ENCODE results near the gene IFT27.

IFT27 gene

DNA sequence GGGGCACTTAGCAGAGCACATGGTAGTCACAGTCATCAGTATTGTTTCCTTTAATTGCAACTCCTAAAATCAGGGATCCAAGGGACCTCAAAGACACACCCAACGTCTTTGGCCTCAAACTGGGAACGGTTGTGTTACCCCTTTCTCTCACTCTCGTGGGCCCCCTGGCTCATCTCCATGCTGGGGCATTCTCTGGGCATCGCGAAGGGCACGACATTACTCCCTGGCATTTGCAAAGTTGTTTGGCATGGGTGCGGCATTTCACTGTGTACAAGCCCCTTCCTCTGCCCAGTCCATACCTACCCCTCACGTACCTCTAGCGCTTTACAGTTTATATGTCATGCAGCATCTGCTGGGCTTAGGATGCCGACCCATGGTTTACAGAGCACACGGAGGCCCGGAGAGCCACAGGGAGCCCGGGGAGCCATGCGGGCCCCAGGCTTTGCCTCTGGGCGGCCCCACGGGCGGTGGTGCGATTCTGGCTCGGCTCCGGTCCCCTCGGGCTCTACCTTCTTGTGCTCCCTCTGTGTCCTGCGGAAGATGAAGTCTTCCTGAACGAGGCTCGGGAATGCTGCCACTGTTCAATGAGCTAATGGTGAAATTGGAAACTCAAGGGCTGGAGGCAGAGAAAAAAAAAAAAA is 50.4 kb downstream of the IFT27 start:
- POLR2A ChIA-PET, result no interaction called here
- DNase-seq (ENCODE audit: extremely low spot score), result no peak

DNA sequence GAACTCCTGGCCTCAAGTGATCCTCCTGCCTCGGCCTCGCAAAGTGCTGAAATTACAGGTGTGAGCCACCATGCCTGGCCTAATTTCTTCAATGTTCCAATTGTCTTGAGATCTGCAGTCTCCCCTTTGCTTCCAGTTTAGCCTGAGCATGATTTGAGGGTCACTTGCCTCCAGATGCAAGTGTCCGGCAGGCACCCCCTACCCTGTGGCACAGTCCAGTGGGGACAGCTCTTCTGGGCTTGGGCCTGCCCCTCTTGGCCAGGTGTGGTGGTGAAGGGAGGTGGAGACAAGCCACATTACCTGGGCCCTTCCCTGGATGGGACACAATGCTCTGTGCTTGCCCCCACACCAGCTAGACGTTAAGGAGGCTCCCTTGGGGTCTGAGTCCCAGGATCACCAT is 51.1 kb downstream of the IFT27 start:
- POLR2A ChIA-PET, result no interaction called here
- no peak for TF ChIP-seq CTCF (IDR thresholded peaks at IDR 0.05; ENCODE audit: control extremely low read depth, extremely low read depth, low read depth, missing control alignments)
- no peak for DNase-seq (ENCODE audit: extremely low spot score)
- CTCF ChIA-PET, result interaction anchor here (1.7 kb wide), 1 partner anchor 30 kb away, joined by 3 read pairs; no protein-coding TSS in a partner anchor

More for the DNA sequence above, 50.4 kb downstream of the IFT27 start:
- TF ChIP-seq CTCF (IDR thresholded peaks at IDR 0.05; ENCODE audit: control extremely low read depth, extremely low read depth, low read depth, missing control alignments), result no peak
- CTCF ChIA-PET, result interaction anchor here (1.2 to 2.2 kb wide), 2 partner anchors 9 to 33 kb away, joined by 3 to 6 read pairs; no protein-coding TSS in a partner anchor

GRCh38 chr22:36722055-36722454 is 53.9 kb downstream of the IFT27 start:
- ChIA-PET POLR2A (no interaction called here), CTCF (interaction anchor here (1.2 to 1.6 kb wide), 2 partner anchors 9 to 13 kb away, joined by 3 to 4 read pairs; no protein-coding TSS in a partner anchor)
- DNase-seq (ENCODE audit: extremely low spot score), result no peak
- no peak for TF ChIP-seq CTCF (IDR thresholded peaks at IDR 0.05; ENCODE audit: control extremely low read depth, extremely low read depth, low read depth, missing control alignments)

DNA sequence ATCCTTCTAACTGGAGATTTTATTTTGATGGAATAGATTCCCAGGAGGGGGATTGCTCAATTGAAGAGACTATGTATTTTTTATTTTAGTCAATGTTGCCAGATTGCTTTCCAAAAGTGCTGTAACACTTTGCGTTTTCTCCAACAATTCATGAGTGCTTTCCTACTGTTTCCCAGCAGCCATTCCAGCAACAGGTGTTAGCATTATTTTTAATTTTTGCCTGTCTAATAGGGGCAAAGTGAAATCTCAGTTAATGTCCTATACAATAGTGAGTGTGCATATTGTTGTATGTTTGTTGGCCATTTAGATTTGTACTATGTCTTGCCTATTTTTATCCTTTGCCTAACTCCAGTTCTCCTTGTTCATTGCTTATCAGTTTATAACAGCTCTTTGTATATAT is 60.3 kb downstream of the IFT27 start:
- ChIA-PET POLR2A (no interaction called here), CTCF (interaction anchor here (1.5 kb wide), 1 partner anchor 10 kb away, joined by 3 read pairs; no protein-coding TSS in a partner anchor)
- DNase-seq (ENCODE audit: extremely low spot score), result no peak
- no peak for TF ChIP-seq CTCF (IDR thresholded peaks at IDR 0.05; ENCODE audit: control extremely low read depth, extremely low read depth, low read depth, missing control alignments)

DNA sequence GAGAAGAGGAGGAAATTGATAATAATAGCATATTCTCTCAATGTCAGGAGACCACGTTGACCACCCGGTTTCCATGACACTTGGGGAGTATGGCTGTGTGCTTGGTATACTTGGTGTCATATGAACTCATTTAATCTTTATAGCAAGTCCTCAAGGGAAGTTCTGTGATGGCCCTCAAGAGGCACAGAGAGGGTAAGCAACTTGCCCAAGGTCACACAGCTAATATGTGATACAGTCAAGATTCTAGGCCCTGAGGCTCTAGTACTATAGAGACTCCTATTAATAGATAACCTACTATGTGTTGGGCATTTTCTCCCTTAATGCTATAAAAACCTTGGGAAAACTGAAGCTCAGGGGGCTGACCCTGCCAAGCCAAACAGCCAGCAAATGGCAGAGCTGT is 61.8 kb downstream of the IFT27 start:
- no peak for DNase-seq (ENCODE audit: extremely low spot score)
- CTCF ChIA-PET, result interaction anchor here (0.7 to 1.4 kb wide), 2 partner anchors 46 to 60 kb away, joined by 3 read pairs; no protein-coding TSS in a partner anchor
- TF ChIP-seq CTCF (IDR thresholded peaks at IDR 0.05; ENCODE audit: control extremely low read depth, extremely low read depth, low read depth, missing control alignments), result no peak
- POLR2A ChIA-PET, result no interaction called here

GRCh38 chr22:36713436-36713835 is 62.5 kb downstream of the IFT27 start:
- no peak for TF ChIP-seq CTCF (IDR thresholded peaks at IDR 0.05; ENCODE audit: control extremely low read depth, extremely low read depth, low read depth, missing control alignments)
- ChIA-PET CTCF (interaction anchor here (1.4 kb wide), 1 partner anchor 60 kb away, joined by 3 read pairs; no protein-coding TSS in a partner anchor), POLR2A (no interaction called here)
- DNase-seq (ENCODE audit: extremely low spot score), result no peak

All from GM10248 (cell line).